ENCODE data around the gene GSK3B. TPM values are rescaled to one million over a fixed set of nuclear protein-coding genes. Genes with fewer than 3 reads are reported as not detected.

The GSK3B gene
- total and polyA plus RNA-seq, 2 donors (not counting 1 experiment from before 2014, with no cell fraction given) = 37.3 to 44.8 TPM

- Histone ChIP-seq H2AFZ (ENCODE audit: low read length) (no peak overlapping the region), H3K27me3 (ENCODE audit: control insufficient read depth, insufficient read depth, low read length) (no peaks in the 10 kb centered on the region), H3K9ac (ENCODE audit: insufficient read depth, low read length) (no peak overlapping the region), H3K4me1 (ENCODE audit: control insufficient read depth, extremely low read depth, insufficient read depth, low read length) (peaks cover 2% of the 10 kb centered on the region), H3K4me3 (replicated peaks in 1 of 4; ENCODE audit: control extremely low read depth in 1 of 4, insufficient read depth in 1 of 4, low read depth in 3 of 4, low read length in 4 of 4) (no peak overlapping the region), H3K79me2 (ENCODE audit: control insufficient read depth, insufficient read depth, low read length) (peaks cover 82% of the 10 kb centered on the region), H3K9me3 (ENCODE audit: control insufficient read depth, insufficient read depth, low read depth, low read length) (no peaks in the 10 kb centered on the region), H3K27ac (ENCODE audit: insufficient read depth, low read length) (no peak overlapping the region), H3K36me3 (ENCODE audit: control insufficient read depth, insufficient read depth, low read length) (no peaks in the 10 kb centered on the region), H3K4me2 (ENCODE audit: extremely low read depth, insufficient read depth, low read length) (no peak overlapping the region), H4K20me1 (ENCODE audit: control insufficient read depth, extremely low read depth, insufficient read depth, low read length) (peaks cover 7% of the 10 kb centered on the region)
- no peak for DNase-seq (ENCODE audit: low read depth in 2 of 2)
- TF ChIP-seq, protein P1, sequence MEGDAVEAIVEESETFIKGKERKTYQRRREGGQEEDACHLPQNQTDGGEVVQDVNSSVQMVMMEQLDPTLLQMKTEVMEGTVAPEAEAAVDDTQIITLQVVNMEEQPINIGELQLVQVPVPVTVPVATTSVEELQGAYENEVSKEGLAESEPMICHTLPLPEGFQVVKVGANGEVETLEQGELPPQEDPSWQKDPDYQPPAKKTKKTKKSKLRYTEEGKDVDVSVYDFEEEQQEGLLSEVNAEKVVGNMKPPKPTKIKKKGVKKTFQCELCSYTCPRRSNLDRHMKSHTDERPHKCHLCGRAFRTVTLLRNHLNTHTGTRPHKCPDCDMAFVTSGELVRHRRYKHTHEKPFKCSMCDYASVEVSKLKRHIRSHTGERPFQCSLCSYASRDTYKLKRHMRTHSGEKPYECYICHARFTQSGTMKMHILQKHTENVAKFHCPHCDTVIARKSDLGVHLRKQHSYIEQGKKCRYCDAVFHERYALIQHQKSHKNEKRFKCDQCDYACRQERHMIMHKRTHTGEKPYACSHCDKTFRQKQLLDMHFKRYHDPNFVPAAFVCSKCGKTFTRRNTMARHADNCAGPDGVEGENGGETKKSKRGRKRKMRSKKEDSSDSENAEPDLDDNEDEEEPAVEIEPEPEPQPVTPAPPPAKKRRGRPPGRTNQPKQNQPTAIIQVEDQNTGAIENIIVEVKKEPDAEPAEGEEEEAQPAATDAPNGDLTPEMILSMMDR (conservative IDR thresholded peaks at IDR 0.05 in 1 of 2, IDR thresholded peaks at IDR 0.05 in 1 of 2; ENCODE audit: low read depth in 1 of 2, low read length in 2 of 2) = no peak
- no peak for TF ChIP-seq EZH2 (IDR thresholded peaks at IDR 0.05; ENCODE audit: low read length, missing control alignments)
These were observed 46.6 kb downstream of the GSK3B start for GRCh38 chr3:120047686-120048085.

- Histone ChIP-seq H4K20me1 (ENCODE audit: control insufficient read depth, extremely low read depth, insufficient read depth, low read length) (no peaks in the 10 kb centered on the region), H3K27ac (ENCODE audit: insufficient read depth, low read length) (no peak overlapping the region), H2AFZ (ENCODE audit: low read length) (no peak overlapping the region), H3K9me3 (ENCODE audit: control insufficient read depth, insufficient read depth, low read depth, low read length) (no peaks in the 10 kb centered on the region), H3K4me3 (replicated peaks in 1 of 4; ENCODE audit: control extremely low read depth in 1 of 4, insufficient read depth in 1 of 4, low read depth in 3 of 4, low read length in 4 of 4) (no peak overlapping the region), H3K9ac (ENCODE audit: insufficient read depth, low read length) (no peak overlapping the region), H3K27me3 (ENCODE audit: control insufficient read depth, insufficient read depth, low read length) (no peaks in the 10 kb centered on the region), H3K79me2 (ENCODE audit: control insufficient read depth, insufficient read depth, low read length) (peaks cover 85% of the 10 kb centered on the region), H3K4me1 (ENCODE audit: control insufficient read depth, extremely low read depth, insufficient read depth, low read length) (no peaks in the 10 kb centered on the region), H3K36me3 (ENCODE audit: control insufficient read depth, insufficient read depth, low read length) (peaks cover 1% of the 10 kb centered on the region), H3K4me2 (ENCODE audit: extremely low read depth, insufficient read depth, low read length) (no peak overlapping the region)
- no peak for DNase-seq (ENCODE audit: low read depth in 2 of 2)
- TF ChIP-seq EZH2 (IDR thresholded peaks at IDR 0.05; ENCODE audit: low read length, missing control alignments) = no peak
These were observed 53.4 kb downstream of the GSK3B start for GRCh38 chr3:120040813-120041377.

- no peak for DNase-seq (ENCODE audit: low read depth in 2 of 2)
- peaks cover 83% of the 10 kb centered on the region for H3K79me2 ChIP-seq (ENCODE audit: control insufficient read depth, insufficient read depth, low read length)
- H3K4me3 ChIP-seq (replicated peaks in 1 of 4; ENCODE audit: control extremely low read depth in 1 of 4, insufficient read depth in 1 of 4, low read depth in 3 of 4, low read length in 4 of 4) = no peak overlapping the region
- no peak overlapping the region for H3K9ac ChIP-seq (ENCODE audit: insufficient read depth, low read length)
- no peak overlapping the region for H3K27ac ChIP-seq (ENCODE audit: insufficient read depth, low read length)
- TF ChIP-seq EZH2 (IDR thresholded peaks at IDR 0.05; ENCODE audit: low read length, missing control alignments) = no peak
- TF ChIP-seq, protein P1 (conservative IDR thresholded peaks at IDR 0.05 in 1 of 2, IDR thresholded peaks at IDR 0.05 in 1 of 2; ENCODE audit: low read depth in 1 of 2, low read length in 2 of 2) = no peak
- H2AFZ ChIP-seq (ENCODE audit: low read length) = no peak overlapping the region
- H3K9me3 ChIP-seq (ENCODE audit: control insufficient read depth, insufficient read depth, low read depth, low read length) = no peaks in the 10 kb centered on the region
- H3K4me2 ChIP-seq (ENCODE audit: extremely low read depth, insufficient read depth, low read length) = no peak overlapping the region
- H3K4me1 ChIP-seq (ENCODE audit: control insufficient read depth, extremely low read depth, insufficient read depth, low read length) = no peaks in the 10 kb centered on the region
- H3K36me3 ChIP-seq (ENCODE audit: control insufficient read depth, insufficient read depth, low read length) = peaks cover 1% of the 10 kb centered on the region
- H3K27me3 ChIP-seq (ENCODE audit: control insufficient read depth, insufficient read depth, low read length) = no peaks in the 10 kb centered on the region
- H4K20me1 ChIP-seq (ENCODE audit: control insufficient read depth, extremely low read depth, insufficient read depth, low read length) = no peaks in the 10 kb centered on the region
These were observed 54.3 kb downstream of the GSK3B start for GRCh38 chr3:120039642-120040610.

All from fibroblast of lung (primary cell).